GM12878 (cell line): Measurements from ENCODE around the gene BMAL2. TPM values are rescaled to one million over a fixed set of nuclear protein-coding genes. Genes with fewer than 3 reads are reported as not detected.
A peak's percentile ranks its signal among the peaks of the same experiment; 100 is the strongest.

Experiments
- ATF2 ChIP-seq: IDR thresholded peaks from 2 replicates; pipeline ENCODE4 v1.6.1; 2012; ENCODE audit warnings: low read length, inconsistent platforms
- CREM ChIP-seq: IDR thresholded peaks from 2 replicates; pipeline ENCODE4 v1.6.1; 2014; ENCODE audit warnings: antibody characterized with exemption, low read depth
- ELK1 ChIP-seq: IDR thresholded peaks from 2 replicates; pipeline ENCODE4 v1.6.1; 2012; ENCODE audit warnings: low read depth, low read length, improper control_type of control experiment
- EZH2 ChIP-seq: IDR thresholded peaks from 2 replicates; pipeline ENCODE4 v1.6.1; 2012; ENCODE audit warnings: low read depth, mild to moderate bottlenecking, control low read depth, inconsistent platforms, low read length, borderline replicate concordance; ENCODE audit not compliant: control insufficient read depth
- FOS ChIP-seq: IDR thresholded peaks from 3 replicates; pipeline ENCODE4 v1.6.1; 2011; ENCODE audit warnings: borderline replicate concordance; ENCODE audit not compliant: insufficient read length; ENCODE audit errors: extremely low read depth
- HDAC2 ChIP-seq: fragments of 200-600 bp; sonication (generic); IDR thresholded peaks from 2 replicates; pipeline ENCODE4 v1.6.1; 2017
- JUNB ChIP-seq: IDR thresholded peaks from 2 replicates; pipeline ENCODE4 v1.6.1; 2016; ENCODE audit warnings: antibody characterized with exemption, mild to moderate bottlenecking
- KLF5 ChIP-seq: fragments of 450-650 bp; IDR thresholded peaks from 2 replicates; pipeline ENCODE4 v1.6.1; 2014; ENCODE audit warnings: mild to moderate bottlenecking; ENCODE audit not compliant: partially characterized antibody
- MLLT1 ChIP-seq: fragments of 450-650 bp; IDR thresholded peaks from 2 replicates; pipeline ENCODE4 v1.6.1; 2016; ENCODE audit warnings: mild to moderate bottlenecking
- MTA3 ChIP-seq: IDR thresholded peaks from 2 replicates; pipeline ENCODE4 v1.6.1; 2012; ENCODE audit warnings: low read length, inconsistent platforms, borderline replicate concordance
- NR2C1 ChIP-seq: fragments of 450-650 bp; IDR thresholded peaks from 2 replicates; pipeline ENCODE4 v1.6.1; 2017; ENCODE audit warnings: antibody characterized with exemption, mild to moderate bottlenecking, moderate library complexity
- PAX5 ChIP-seq: IDR thresholded peaks from 2 replicates; pipeline ENCODE4 v1.6.1; 2011; ENCODE audit warnings: low read depth, low read length, borderline replicate concordance
- RFX5 ChIP-seq: IDR thresholded peaks from 2 replicates; pipeline ENCODE4 v1.6.1; 2011; ENCODE audit warnings: low read depth, low read length, improper control_type of control experiment
- SMAD5 ChIP-seq: IDR thresholded peaks from 2 replicates; pipeline ENCODE4 v1.6.1; 2016; ENCODE audit warnings: antibody characterized with exemption, low read depth
- STAT3 ChIP-seq: IDR thresholded peaks from 2 replicates; pipeline ENCODE4 v1.6.1; 2011; ENCODE audit warnings: low read depth, low read length, improper control_type of control experiment
- TAF1 ChIP-seq: IDR thresholded peaks from 2 replicates; pipeline ENCODE4 v1.6.1; 2011; ENCODE audit warnings: mild to moderate bottlenecking, low read depth, low read length, borderline replicate concordance
- ZBTB4 ChIP-seq: fragments of 450-650 bp; formaldehyde crosslinking; IDR thresholded peaks from 2 replicates; pipeline ENCODE4 v1.4.0; 2022; ENCODE audit warnings: mild to moderate bottlenecking, moderate library complexity
- ZNF274 ChIP-seq: IDR thresholded peaks from one replicate; pipeline ENCODE4 v1.8.0; 2011; ENCODE audit not compliant: insufficient read length, insufficient read depth
- ZNF592 ChIP-seq: fragments of 450-650 bp; IDR thresholded peaks from 2 replicates; pipeline ENCODE4 v1.6.1; 2017; ENCODE audit warnings: mild to moderate bottlenecking, moderate library complexity
- polyA plus RNA-seq, 11 experiments: library from polyadenylated mRNA; depleted of rRNA in 4 of 11; unstranded in 6 of 11; stranded (reverse) in 5 of 11; fragments of >200 nt; fragmentation: Nextera tagmentation in 4 of 11; fragmentation: Illumina TruSeq in 1 of 11; extraction: Ambion mirVana in 4 of 11; extraction: Trizol in 1 of 11; gene quantifications; 1 replicate in 1 of 11; 2 replicates in 10 of 11; pipeline versions ENCODE4 v1.2.1 to v1.2.3, GENCODE V29; 2011 to 2016; ENCODE audit warnings: inconsistent platforms in 2 of 11, missing spikeins in 2 of 11, low read depth in 1 of 11
- total RNA-seq, 4 experiments: library from RNA; depleted of rRNA in 3 of 4; stranded (reverse); fragments of >200 nt in 3 of 4; fragmentation: Illumina TruSeq in 1 of 4; extraction: Trizol in 1 of 4; gene quantifications; 2 replicates each; pipeline versions ENCODE4 v1.2.1 to v1.2.3, GENCODE V29; 2013 to 2021

Gene BMAL2
- total and polyA plus RNA-seq, 10 of the 15 experiments (the other 5 are each of a cell fraction or from before 2014, with no cell fraction given): 7.9 to 53.6 (median 35.5) TPM

GRCh38 chr12:27332714-27333402 is at the start of gene BMAL2 (continued):
- TF ChIP-seq TAF1: peak; percentile 24; the same call in 1 of the 2 replicates
- no peak for TF ChIP-seq RFX5
- TF ChIP-seq JUNB: no peak
- no peak for TF ChIP-seq ELK1
- no peak for TF ChIP-seq HDAC2
- no peak for TF ChIP-seq MLLT1
- no peak for TF ChIP-seq PAX5
- TF ChIP-seq SMAD5: no peak
- no peak for TF ChIP-seq ZNF592
- no peak for TF ChIP-seq STAT3
- TF ChIP-seq FOS: no peak
- no peak for TF ChIP-seq ZNF274
- peak; percentile 66 for TF ChIP-seq CREM
- TF ChIP-seq MTA3: no peak
- no peak for TF ChIP-seq NR2C1
- peak; percentile 59 for TF ChIP-seq KLF5
- no peak for TF ChIP-seq ZBTB4 (CRISPR knock-in tag)
- no peak for TF ChIP-seq EZH2
- no peak for TF ChIP-seq ATF2
